ENCODE measurements around the gene S1PR3. TPM values are rescaled to one million over a fixed set of nuclear protein-coding genes. Genes with fewer than 3 reads are reported as not detected.

The S1PR3 gene
- polyA plus RNA-seq, 4 donors, result 0.22 to 6.1 (median 3.3) TPM

DNA sequence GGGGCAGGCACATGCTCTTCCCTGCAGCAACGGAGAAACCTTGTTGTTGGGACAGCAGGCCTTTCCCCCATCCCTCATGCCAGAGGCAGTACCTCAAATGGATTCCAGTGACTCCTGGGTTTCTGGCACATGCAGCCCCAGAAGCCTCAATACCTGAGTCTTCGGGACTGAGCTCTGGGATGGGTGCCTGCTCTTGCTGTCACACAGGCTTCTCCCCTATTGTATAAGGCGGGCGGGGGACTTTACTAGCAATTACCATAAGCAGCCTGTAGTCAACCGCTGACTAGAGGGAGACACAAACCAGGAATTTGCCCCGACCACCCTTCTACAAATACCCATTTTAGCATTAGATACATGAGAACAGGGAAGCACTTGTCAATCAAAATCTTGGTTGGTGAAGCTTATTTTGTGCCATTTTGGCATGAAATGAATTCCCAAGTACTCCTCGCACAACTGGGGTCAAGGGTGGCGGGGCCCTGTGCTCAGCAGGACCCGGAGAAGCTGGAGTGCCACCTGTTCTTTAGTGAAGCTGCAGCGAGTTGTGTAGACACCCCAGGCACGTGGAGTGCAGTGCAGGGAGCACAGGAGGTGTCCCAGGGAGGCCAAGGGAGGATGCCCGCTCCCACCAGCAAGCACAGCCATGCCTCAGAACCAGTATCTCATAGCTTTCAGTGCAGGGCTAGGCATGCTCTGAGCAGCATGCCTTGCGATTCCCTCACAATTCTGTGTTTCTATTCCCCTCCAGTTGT lies 21.2 kb downstream of the S1PR3 start:
- FAIRE-seq (no peak), DNase-seq (no peak)
- no peaks in the 10 kb centered on the region for H3K27me3 ChIP-seq (ENCODE audit: control insufficient read depth in 3 of 3, insufficient read depth in 3 of 3, low read length in 3 of 3)
- 79 to 87% (median 83%) methylated on average over 13 of the region's 13 CpGs for WGBS, 3 donors
- H3K27ac ChIP-seq (ENCODE audit: low read depth in 1 of 3, low read length in 2 of 3), result no peak overlapping the region
- no peaks in the 10 kb centered on the region for H3K9me3 ChIP-seq (ENCODE audit: control insufficient read depth in 2 of 2, insufficient read depth in 1 of 2, low read depth in 1 of 2, low read length in 1 of 2)
- H3K4me3 ChIP-seq (ENCODE audit: low read depth in 1 of 3, low read length in 3 of 3), result no peak overlapping the region
- H3K36me3 ChIP-seq (ENCODE audit: control insufficient read depth in 3 of 3, insufficient read depth in 2 of 3, low read depth in 1 of 3, low read length in 3 of 3), result no peaks in the 10 kb centered on the region
- no peaks in the 10 kb centered on the region for H3K4me1 ChIP-seq (ENCODE audit: control insufficient read depth in 3 of 3, insufficient read depth in 2 of 3, low read depth in 1 of 3, low read length in 2 of 3)

GRCh38 chr9:89013660-89014059 lies 22.4 kb downstream of the S1PR3 start:
- no peak for DNase-seq
- Histone ChIP-seq H3K27ac (ENCODE audit: low read depth in 1 of 3, low read length in 2 of 3) (no peak overlapping the region), H3K4me3 (ENCODE audit: low read depth in 1 of 3, low read length in 3 of 3) (no peak overlapping the region), H3K27me3 (ENCODE audit: control insufficient read depth in 3 of 3, insufficient read depth in 3 of 3, low read length in 3 of 3) (no peaks in the 10 kb centered on the region), H3K9me3 (ENCODE audit: control insufficient read depth in 2 of 2, insufficient read depth in 1 of 2, low read depth in 1 of 2, low read length in 1 of 2) (no peaks in the 10 kb centered on the region), H3K36me3 (ENCODE audit: control insufficient read depth in 3 of 3, insufficient read depth in 2 of 3, low read depth in 1 of 3, low read length in 3 of 3) (no peaks in the 10 kb centered on the region), H3K4me1 (ENCODE audit: control insufficient read depth in 3 of 3, insufficient read depth in 2 of 3, low read depth in 1 of 3, low read length in 2 of 3) (no peaks in the 10 kb centered on the region)
- 85 to 88% (median 85%) methylated on average over 1 of the region's 1 CpG for WGBS, 3 donors
- no peak for FAIRE-seq

- DNase-seq (no peak), FAIRE-seq (no peak)
- no peak overlapping the region for H3K4me3 ChIP-seq (ENCODE audit: low read depth in 1 of 3, low read length in 3 of 3)
- 80 to 90% (median 86%) methylated on average over 7 of the region's 7 CpGs for WGBS, 3 donors
- H3K36me3 ChIP-seq (ENCODE audit: control insufficient read depth in 3 of 3, insufficient read depth in 2 of 3, low read depth in 1 of 3, low read length in 3 of 3), result no peaks in the 10 kb centered on the region
- H3K27me3 ChIP-seq (ENCODE audit: control insufficient read depth in 3 of 3, insufficient read depth in 3 of 3, low read length in 3 of 3), result no peaks in the 10 kb centered on the region
- no peaks in the 10 kb centered on the region for H3K9me3 ChIP-seq (ENCODE audit: control insufficient read depth in 2 of 2, insufficient read depth in 1 of 2, low read depth in 1 of 2, low read length in 1 of 2)
- no peak overlapping the region for H3K27ac ChIP-seq (ENCODE audit: low read depth in 1 of 3, low read length in 2 of 3)
- H3K4me1 ChIP-seq (ENCODE audit: control insufficient read depth in 3 of 3, insufficient read depth in 2 of 3, low read depth in 1 of 3, low read length in 2 of 3), result no peaks in the 10 kb centered on the region
Measured at GRCh38 chr9:89014153-89014552, 22.9 kb downstream of the S1PR3 start.

DNA sequence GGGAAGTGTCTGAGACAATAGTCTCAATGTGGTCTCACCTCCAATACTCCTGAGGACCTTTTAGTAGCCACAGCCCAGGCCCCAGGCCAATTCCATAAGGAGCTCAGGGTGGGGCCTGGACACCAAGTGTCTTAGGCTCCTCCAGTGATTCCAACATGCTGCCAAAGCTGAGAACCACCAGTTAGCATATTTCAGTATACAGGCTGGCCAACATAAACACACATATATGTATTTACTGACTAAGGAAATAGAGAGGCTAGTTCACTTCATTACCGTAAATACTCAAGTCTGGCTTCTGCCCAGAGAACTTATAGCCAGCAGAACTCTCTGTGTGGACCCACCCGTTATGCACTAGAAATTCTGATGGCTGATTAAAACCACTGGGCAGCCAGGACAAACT lies 24.1 kb downstream of the S1PR3 start:
- Histone ChIP-seq H3K4me1 (ENCODE audit: control insufficient read depth in 3 of 3, insufficient read depth in 2 of 3, low read depth in 1 of 3, low read length in 2 of 3) (no peaks in the 10 kb centered on the region), H3K4me3 (ENCODE audit: low read depth in 1 of 3, low read length in 3 of 3) (no peak overlapping the region), H3K36me3 (ENCODE audit: control insufficient read depth in 3 of 3, insufficient read depth in 2 of 3, low read depth in 1 of 3, low read length in 3 of 3) (no peaks in the 10 kb centered on the region), H3K27ac (ENCODE audit: low read depth in 1 of 3, low read length in 2 of 3) (no peak overlapping the region), H3K9me3 (ENCODE audit: control insufficient read depth in 2 of 2, insufficient read depth in 1 of 2, low read depth in 1 of 2, low read length in 1 of 2) (no peaks in the 10 kb centered on the region), H3K27me3 (ENCODE audit: control insufficient read depth in 3 of 3, insufficient read depth in 3 of 3, low read length in 3 of 3) (no peaks in the 10 kb centered on the region)
- DNase-seq (no peak), FAIRE-seq (no peak)
- WGBS, 3 donors, result 85 to 88% (median 86%) methylated on average over 2 of the region's 2 CpGs

DNA sequence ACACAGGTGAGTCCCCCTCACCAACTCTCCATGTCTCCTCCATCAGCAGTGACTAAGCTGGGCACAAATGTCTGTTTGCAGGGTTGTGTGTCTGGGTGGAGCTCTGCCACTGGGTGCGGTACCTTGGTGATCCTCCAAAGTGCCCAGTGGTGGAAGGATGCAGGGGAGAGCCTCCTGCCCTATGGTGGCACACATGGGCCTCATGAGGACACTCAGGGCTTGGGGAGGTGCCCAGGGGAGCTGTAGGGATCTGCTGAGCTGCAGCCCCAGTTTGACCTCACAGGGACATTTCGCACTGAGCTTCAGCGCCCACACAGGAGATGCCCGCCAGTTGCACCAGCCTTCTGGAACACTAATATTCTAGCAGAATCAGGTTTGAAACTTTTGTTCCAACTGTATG lies 29.5 kb downstream of the S1PR3 start:
- peaks cover 0 to 3% (median 0%) of the 10 kb centered on the region in 3 donors for H3K4me1 ChIP-seq (ENCODE audit: control insufficient read depth in 3 of 3, insufficient read depth in 2 of 3, low read depth in 1 of 3, low read length in 2 of 3)
- FAIRE-seq (no peak), DNase-seq (no peak)
- H3K27ac ChIP-seq (ENCODE audit: low read depth in 1 of 3, low read length in 2 of 3), result no peak overlapping the region
- no peaks in the 10 kb centered on the region for H3K27me3 ChIP-seq (ENCODE audit: control insufficient read depth in 3 of 3, insufficient read depth in 3 of 3, low read length in 3 of 3)
- H3K9me3 ChIP-seq (ENCODE audit: control insufficient read depth in 2 of 2, insufficient read depth in 1 of 2, low read depth in 1 of 2, low read length in 1 of 2), result no peaks in the 10 kb centered on the region
- WGBS, 3 donors, result 96 to 99% (median 97%) methylated on average over 4 of the region's 4 CpGs
- H3K36me3 ChIP-seq (ENCODE audit: control insufficient read depth in 3 of 3, insufficient read depth in 2 of 3, low read depth in 1 of 3, low read length in 3 of 3), result no peaks in the 10 kb centered on the region
- H3K4me3 ChIP-seq (ENCODE audit: low read depth in 1 of 3, low read length in 3 of 3), result no peak overlapping the region

- peak overlapping the region in 1 of 3 donors; percentile 74 for H3K27ac ChIP-seq (ENCODE audit: low read depth in 1 of 3, low read length in 2 of 3)
- FAIRE-seq, result no peak
Measured at GRCh38 chr9:89021154-89021803, 30.0 kb downstream of the S1PR3 start.

DNA sequence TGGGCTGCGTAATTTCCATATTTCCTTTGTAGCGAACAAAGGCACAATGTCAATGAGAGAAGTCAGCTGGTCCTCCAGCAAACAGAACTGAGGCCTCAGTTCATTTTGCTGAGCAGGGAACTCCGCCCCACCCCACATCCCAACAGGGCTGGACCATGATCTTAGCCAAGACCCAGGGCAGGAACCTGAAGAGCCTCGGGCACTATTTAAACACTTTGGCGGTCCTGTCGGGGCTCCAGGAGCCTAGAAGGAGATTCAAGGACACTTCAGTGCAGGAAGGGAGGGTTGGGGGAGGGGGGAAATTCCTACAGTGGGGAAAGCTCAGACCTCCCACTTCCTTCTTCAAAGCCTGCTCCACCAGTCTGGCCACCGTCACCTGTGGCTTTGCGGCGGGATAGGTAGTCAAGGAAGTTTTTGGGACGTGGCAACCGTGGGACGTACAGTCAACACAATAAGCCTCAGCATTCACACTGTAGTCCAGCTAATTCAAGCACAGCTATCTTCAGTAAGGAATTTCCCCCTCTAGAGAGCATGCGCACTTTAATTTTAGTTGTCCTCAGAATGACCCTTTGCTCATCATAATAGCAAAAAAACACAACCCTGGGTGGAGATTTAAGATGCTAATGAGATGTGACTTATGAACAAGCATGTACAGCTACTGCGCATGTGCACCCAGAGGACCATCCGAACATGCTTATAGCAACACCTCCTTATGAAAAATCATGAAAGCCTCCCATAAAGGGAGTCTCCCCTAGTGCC lies 30.9 kb downstream of the S1PR3 start:
- H3K4me1 ChIP-seq (ENCODE audit: control insufficient read depth in 3 of 3, insufficient read depth in 2 of 3, low read depth in 1 of 3, low read length in 2 of 3), result peaks cover 0 to 3% (median 0%) of the 10 kb centered on the region in 3 donors
- H3K27ac ChIP-seq (ENCODE audit: low read depth in 1 of 3, low read length in 2 of 3), result peak overlapping the region in 1 of 3 donors; percentile 74
- H3K9me3 ChIP-seq (ENCODE audit: control insufficient read depth in 2 of 2, insufficient read depth in 1 of 2, low read depth in 1 of 2, low read length in 1 of 2), result no peaks in the 10 kb centered on the region
- DNase-seq (no peak), FAIRE-seq (no peak)
- H3K27me3 ChIP-seq (ENCODE audit: control insufficient read depth in 3 of 3, insufficient read depth in 3 of 3, low read length in 3 of 3), result no peaks in the 10 kb centered on the region
- H3K36me3 ChIP-seq (ENCODE audit: control insufficient read depth in 3 of 3, insufficient read depth in 2 of 3, low read depth in 1 of 3, low read length in 3 of 3), result no peaks in the 10 kb centered on the region
- 50 to 75% (median 65%) methylated on average over 15 of the region's 15 CpGs for WGBS, 3 donors
- H3K4me3 ChIP-seq (ENCODE audit: low read depth in 1 of 3, low read length in 3 of 3), result no peak overlapping the region

More at GRCh38 chr9:89021154-89021803, 30.0 kb downstream of the S1PR3 start:
- Histone ChIP-seq H3K36me3 (ENCODE audit: control insufficient read depth in 3 of 3, insufficient read depth in 2 of 3, low read depth in 1 of 3, low read length in 3 of 3) (no peaks in the 10 kb centered on the region), H3K4me1 (ENCODE audit: control insufficient read depth in 3 of 3, insufficient read depth in 2 of 3, low read depth in 1 of 3, low read length in 2 of 3) (peaks cover 0 to 3% (median 0%) of the 10 kb centered on the region in 3 donors), H3K9me3 (ENCODE audit: control insufficient read depth in 2 of 2, insufficient read depth in 1 of 2, low read depth in 1 of 2, low read length in 1 of 2) (no peaks in the 10 kb centered on the region), H3K4me3 (ENCODE audit: low read depth in 1 of 3, low read length in 3 of 3) (no peak overlapping the region), H3K27me3 (ENCODE audit: control insufficient read depth in 3 of 3, insufficient read depth in 3 of 3, low read length in 3 of 3) (no peaks in the 10 kb centered on the region)
- WGBS, 3 donors, result 74 to 81% (median 81%) methylated on average over 8 of the region's 8 CpGs
- DNase-seq, result no peak

DNA sequence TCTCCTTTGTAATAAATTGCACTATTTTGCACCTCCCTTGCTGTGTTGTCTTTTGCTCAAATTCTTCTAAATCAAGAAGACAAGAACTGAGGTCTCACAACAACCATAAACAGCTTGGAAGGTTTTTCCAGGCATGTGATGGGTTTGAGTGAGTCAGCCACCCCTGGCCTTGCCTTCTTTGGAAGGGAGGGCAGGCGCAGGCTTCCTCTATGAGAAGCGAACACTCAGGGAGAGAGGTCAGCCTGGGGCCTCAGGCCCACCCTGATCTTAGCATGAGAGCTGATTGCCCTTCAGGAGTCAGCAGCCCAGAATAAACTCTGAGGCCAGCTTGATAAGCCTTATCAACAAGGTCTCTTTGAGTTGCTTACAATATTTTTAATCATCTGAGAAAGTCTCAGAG lies 31.6 kb downstream of the S1PR3 start:
- H3K9me3 ChIP-seq (ENCODE audit: control insufficient read depth in 2 of 2, insufficient read depth in 1 of 2, low read depth in 1 of 2, low read length in 1 of 2), result no peaks in the 10 kb centered on the region
- H3K36me3 ChIP-seq (ENCODE audit: control insufficient read depth in 3 of 3, insufficient read depth in 2 of 3, low read depth in 1 of 3, low read length in 3 of 3), result no peaks in the 10 kb centered on the region
- peaks cover 0 to 3% (median 0%) of the 10 kb centered on the region in 3 donors for H3K4me1 ChIP-seq (ENCODE audit: control insufficient read depth in 3 of 3, insufficient read depth in 2 of 3, low read depth in 1 of 3, low read length in 2 of 3)
- H3K27me3 ChIP-seq (ENCODE audit: control insufficient read depth in 3 of 3, insufficient read depth in 3 of 3, low read length in 3 of 3), result no peaks in the 10 kb centered on the region
- no peak for FAIRE-seq
- no peak overlapping the region for H3K4me3 ChIP-seq (ENCODE audit: low read depth in 1 of 3, low read length in 3 of 3)
- 54 to 80% (median 64%) methylated on average over 2 of the region's 2 CpGs for WGBS, 3 donors
- peak overlapping the region in 1 of 3 donors; percentile 47 for H3K27ac ChIP-seq (ENCODE audit: low read depth in 1 of 3, low read length in 2 of 3)
- DNase-seq, result peak in 1 of 2 donors; percentile 20

Measured in small intestine (tissue), 7 donors.